Activated B cell treated with CpG ODN at 0.5 μM for 24 hours (primary cell): ENCODE measurements around the gene GNB1L. TPM values are rescaled to one million over a fixed set of nuclear protein-coding genes. Genes with fewer than 3 reads are reported as not detected.

Experiments
- ATAC-seq: fragments of 200-7000 bp; cut with Tn5 transposase; one replicate; pipeline ENCODE4 v1.10.0; 2021; ENCODE audit warnings: low read depth, mild to moderate bottlenecking, moderate library complexity
- CTCF ChIA-PET: fragments of 350-600 bp; sonication (Branson Sonifier 250); formaldehyde crosslinking; loops from one replicate; lab custom pipeline; 2021; ENCODE audit warnings: antibody characterized with exemption; lab: Charles Lee
- POLR2A ChIA-PET: fragments of 350-600 bp; sonication (Branson Sonifier 250); formaldehyde crosslinking; loops from one replicate; lab custom pipeline; 2021; ENCODE audit warnings: antibody characterized with exemption; lab: Charles Lee
- DNase-seq: peaks from one replicate; pipeline ENCODE4 v3.0.0; 2022
- H3K27ac Mint-ChIP-seq: one replicate; pipeline ENCODE4 v1.8.0; 2020; ENCODE audit warnings: mixed read lengths
- H3K27me3 Mint-ChIP-seq: one replicate; pipeline ENCODE4 v1.8.0; 2021; ENCODE audit warnings: mixed read lengths
- H3K36me3 Mint-ChIP-seq: one replicate; pipeline ENCODE4 v1.8.0; 2021; ENCODE audit warnings: low read depth, mixed read lengths
- H3K4me1 Mint-ChIP-seq: one replicate; pipeline ENCODE4 v1.8.0; 2021; ENCODE audit warnings: mixed read lengths
- H3K4me3 Mint-ChIP-seq: one replicate; pipeline ENCODE4 v1.8.0; 2020; ENCODE audit warnings: mild to moderate bottlenecking, mixed read lengths
- H3K9me3 Mint-ChIP-seq: one replicate; pipeline ENCODE4 v1.8.0; 2020; ENCODE audit warnings: mixed read lengths
- intact Hi-C: fragments of 100-400 bp; cut with micrococcal nuclease; formaldehyde crosslinking; loops from one replicate; pipeline ENCODE4 v1.15.1; 2024
- total RNA-seq: library from RNA; stranded (reverse); gene quantifications from 2 replicates; pipeline ENCODE4 v1.2.3, GENCODE V29; 2022
- TF ChIP-seq, protein P1 (sequence below): fragments of 200-600 bp; IDR thresholded peaks from one replicate; pipeline ENCODE4 v1.8.0; 2022; ENCODE audit warnings: antibody characterized with exemption, mild to moderate bottlenecking

The GNB1L gene
- total RNA-seq, 1 donor from 2014 or later = 6.3 TPM

DNA sequence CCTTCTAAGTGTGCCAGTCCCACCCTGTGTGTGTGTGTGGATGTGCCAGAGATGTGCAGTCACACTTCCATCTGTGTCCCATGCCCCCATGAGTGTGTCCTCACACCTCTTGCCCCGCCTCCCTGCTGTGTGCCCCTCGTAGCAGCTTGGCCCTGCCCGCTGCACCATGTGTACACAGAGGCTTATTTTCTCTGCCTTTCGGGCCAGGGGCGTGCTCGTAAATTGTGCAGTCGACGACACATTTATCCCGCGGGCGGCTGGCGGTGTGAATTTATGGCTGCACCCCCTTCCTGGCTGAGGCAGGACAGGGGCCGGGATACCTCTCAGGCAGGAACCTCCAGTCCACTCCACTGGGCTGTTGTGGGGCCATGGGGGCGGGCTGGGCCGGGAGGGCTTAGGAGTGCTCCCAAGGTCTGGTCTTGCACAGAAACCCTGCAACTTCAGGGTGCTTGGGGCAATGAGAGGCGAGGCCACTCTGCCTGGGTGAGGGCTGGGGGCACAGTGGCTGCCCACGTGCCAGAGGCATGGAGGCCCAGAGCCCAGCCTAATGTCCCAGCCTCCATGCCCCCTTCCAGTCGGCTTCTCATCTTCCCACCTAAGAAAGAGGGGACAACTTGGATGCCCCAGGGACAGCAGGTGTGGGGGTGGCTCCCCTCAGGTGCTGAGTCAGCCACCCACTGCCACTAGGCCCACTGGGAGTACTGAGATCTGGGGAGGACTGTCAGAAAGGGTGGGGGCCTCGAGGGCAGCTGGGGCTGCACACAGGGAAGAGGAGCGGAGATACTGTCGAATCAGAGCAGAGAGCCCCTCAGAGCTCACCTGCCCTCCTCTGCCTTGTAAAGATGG, 118.8 kb downstream of the GNB1L start:
- no peak for ATAC-seq
- H3K4me3 Mint-ChIP-seq = no peak overlapping the region

DNA sequence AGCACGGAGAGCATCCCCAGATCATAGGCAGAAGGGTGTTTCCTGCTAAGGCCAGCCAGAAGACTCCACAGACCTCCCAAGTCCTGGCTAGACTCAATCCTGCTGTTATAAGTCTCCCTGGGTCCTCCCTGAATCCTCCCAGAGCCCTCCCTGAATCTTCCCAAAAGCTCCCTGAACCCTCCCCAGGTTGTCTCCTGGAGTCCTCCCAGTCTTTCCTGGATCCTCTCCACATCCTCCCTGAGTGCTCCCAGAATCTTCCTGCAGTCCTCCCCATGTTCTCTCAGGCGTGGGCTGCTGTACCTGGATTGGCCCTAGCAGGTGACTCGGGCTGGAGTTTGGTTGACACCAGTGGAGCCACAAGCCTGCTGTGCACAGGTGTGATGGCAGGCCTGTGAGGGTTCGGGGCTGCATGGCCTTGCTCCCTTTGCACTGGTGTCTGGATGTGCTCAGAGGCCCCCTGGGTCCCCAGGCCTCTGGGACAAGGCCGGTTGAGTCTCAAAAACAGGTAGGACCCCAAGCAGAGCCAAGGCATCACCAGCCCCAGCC, 119.8 kb downstream of the GNB1L start:
- H3K9me3 Mint-ChIP-seq = no peaks in the 10 kb centered on the region
- no peak overlapping the region for H3K4me3 Mint-ChIP-seq
- ChIA-PET POLR2A (no interaction called here), CTCF (interaction anchor here (6.3 kb wide), 1 partner anchor 177 kb away, joined by 144 read pairs; no protein-coding TSS in a partner anchor)
- H3K27me3 Mint-ChIP-seq = peaks cover 2% of the 10 kb centered on the region
- no peak for DNase-seq
- TF ChIP-seq, protein P1, sequence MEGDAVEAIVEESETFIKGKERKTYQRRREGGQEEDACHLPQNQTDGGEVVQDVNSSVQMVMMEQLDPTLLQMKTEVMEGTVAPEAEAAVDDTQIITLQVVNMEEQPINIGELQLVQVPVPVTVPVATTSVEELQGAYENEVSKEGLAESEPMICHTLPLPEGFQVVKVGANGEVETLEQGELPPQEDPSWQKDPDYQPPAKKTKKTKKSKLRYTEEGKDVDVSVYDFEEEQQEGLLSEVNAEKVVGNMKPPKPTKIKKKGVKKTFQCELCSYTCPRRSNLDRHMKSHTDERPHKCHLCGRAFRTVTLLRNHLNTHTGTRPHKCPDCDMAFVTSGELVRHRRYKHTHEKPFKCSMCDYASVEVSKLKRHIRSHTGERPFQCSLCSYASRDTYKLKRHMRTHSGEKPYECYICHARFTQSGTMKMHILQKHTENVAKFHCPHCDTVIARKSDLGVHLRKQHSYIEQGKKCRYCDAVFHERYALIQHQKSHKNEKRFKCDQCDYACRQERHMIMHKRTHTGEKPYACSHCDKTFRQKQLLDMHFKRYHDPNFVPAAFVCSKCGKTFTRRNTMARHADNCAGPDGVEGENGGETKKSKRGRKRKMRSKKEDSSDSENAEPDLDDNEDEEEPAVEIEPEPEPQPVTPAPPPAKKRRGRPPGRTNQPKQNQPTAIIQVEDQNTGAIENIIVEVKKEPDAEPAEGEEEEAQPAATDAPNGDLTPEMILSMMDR = no peak
- H3K36me3 Mint-ChIP-seq = no peaks in the 10 kb centered on the region
- no peak for ATAC-seq
- no peak overlapping the region for H3K27ac Mint-ChIP-seq
- peaks cover 3% of the 10 kb centered on the region for H3K4me1 Mint-ChIP-seq
- intact Hi-C loops = no loop called here

More for the DNA sequence above, 118.8 kb downstream of the GNB1L start:
- POLR2A ChIA-PET = no interaction called here
- Mint-ChIP-seq H3K36me3 (no peaks in the 10 kb centered on the region), H3K27ac (no peak overlapping the region), H3K9me3 (no peaks in the 10 kb centered on the region), H3K27me3 (no peaks in the 10 kb centered on the region), H3K4me1 (no peaks in the 10 kb centered on the region)
- no peak for DNase-seq
- intact Hi-C loops = no loop called here
- TF ChIP-seq, protein P1 = no peak
- CTCF ChIA-PET = no interaction called here

DNA sequence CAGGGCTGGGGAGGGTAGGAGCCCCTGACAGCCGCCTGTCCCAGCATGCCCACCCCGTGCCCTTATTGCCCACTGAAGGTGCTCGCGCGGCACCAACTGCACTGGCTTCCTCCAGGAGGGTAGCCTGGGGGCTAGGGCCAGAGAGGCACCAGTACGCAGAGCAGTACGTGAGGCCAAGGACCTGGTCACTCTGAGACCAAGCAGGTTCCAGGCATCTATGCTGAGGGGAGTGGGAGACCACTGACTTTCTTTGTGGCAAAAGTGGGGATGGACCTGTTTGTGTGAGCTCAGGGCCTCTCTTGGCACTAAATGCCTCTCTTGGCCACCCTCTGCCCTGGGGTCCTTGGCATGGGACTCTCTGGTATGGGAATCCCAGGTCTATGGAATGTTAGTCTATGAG, 120.5 kb downstream of the GNB1L start:
- no peaks in the 10 kb centered on the region for H3K9me3 Mint-ChIP-seq
- intact Hi-C loops = no loop called here
- CTCF ChIA-PET = interaction anchor here (6.3 kb wide), 1 partner anchor 178 kb away, joined by 144 read pairs; no protein-coding TSS in a partner anchor
- H3K27me3 Mint-ChIP-seq = peaks cover 2% of the 10 kb centered on the region
- H3K4me3 Mint-ChIP-seq = no peak overlapping the region
- DNase-seq (no peak), ATAC-seq (no peak)
- POLR2A ChIA-PET = no interaction called here
- H3K36me3 Mint-ChIP-seq = no peaks in the 10 kb centered on the region
- TF ChIP-seq, protein P1 = no peak
- peaks cover 3% of the 10 kb centered on the region for H3K4me1 Mint-ChIP-seq
- no peak overlapping the region for H3K27ac Mint-ChIP-seq

DNA sequence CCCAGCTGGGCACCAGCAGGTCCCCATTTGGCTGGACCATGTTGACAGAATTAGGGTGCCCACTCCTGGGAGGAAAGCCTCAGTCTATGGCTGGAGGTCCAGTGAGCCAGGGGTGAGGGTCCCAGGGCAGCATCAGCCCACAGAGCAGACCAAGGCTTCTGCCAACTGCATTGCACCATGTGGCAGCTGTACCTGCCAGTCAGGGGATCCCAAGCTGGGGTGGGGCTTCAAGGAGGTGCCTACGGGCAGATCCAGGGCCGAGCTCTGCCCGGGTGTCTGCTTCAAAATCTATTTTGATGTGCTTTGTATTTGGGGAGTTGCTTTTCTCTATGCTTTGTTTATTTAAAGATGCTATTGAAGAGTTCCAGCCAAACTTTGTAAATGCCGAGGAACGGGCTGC, 120.9 kb downstream of the GNB1L start:
- intact Hi-C loops = no loop called here
- POLR2A ChIA-PET = no interaction called here
- no peak overlapping the region for H3K4me3 Mint-ChIP-seq
- no peaks in the 10 kb centered on the region for H3K9me3 Mint-ChIP-seq
- DNase-seq = no peak
- H3K36me3 Mint-ChIP-seq = no peaks in the 10 kb centered on the region
- H3K27me3 Mint-ChIP-seq = peaks cover 2% of the 10 kb centered on the region
- TF ChIP-seq, protein P1 = no peak
- H3K4me1 Mint-ChIP-seq = peaks cover 3% of the 10 kb centered on the region
- no peak for ATAC-seq
- CTCF ChIA-PET = interaction anchor here (6.3 kb wide), 1 partner anchor 178 kb away, joined by 144 read pairs; no protein-coding TSS in a partner anchor
- H3K27ac Mint-ChIP-seq = no peak overlapping the region

Other genes with a start within 250 kb of the GNB1L start
- not detected in 2 replicates for gene SEPTIN5, start 140.4 kb downstream of the GNB1L start, total RNA-seq
- not detected in 2 replicates for gene GP1BB, start 131.3 kb downstream of the GNB1L start, total RNA-seq
- not detected in 2 replicates for gene TBX1, start 94.1 kb downstream of the GNB1L start, total RNA-seq
- gene RTL10, start within 50 bp of the GNB1L start, total RNA-seq = 9.1 and 12.1 TPM in 2 replicates
- gene COMT, start 86.9 kb upstream of the GNB1L start, total RNA-seq = 40.6 and 49.5 TPM in 2 replicates
- gene TXNRD2, start 86.9 kb upstream of the GNB1L start, total RNA-seq = 24.4 and 31.2 TPM in 2 replicates
- 2.3 and 6.5 TPM in 2 replicates for gene ARVCF, start 161.9 kb upstream of the GNB1L start, total RNA-seq
- gene TANGO2, start 166.2 kb upstream of the GNB1L start, total RNA-seq = 46.1 and 47.2 TPM in 2 replicates
- 34.6 and 35.5 TPM in 2 replicates for gene DGCR8, start 225.4 kb upstream of the GNB1L start, total RNA-seq